ENCODE results near the gene MECR. TPM values are rescaled to one million over a fixed set of nuclear protein-coding genes. Genes with fewer than 3 reads are reported as not detected.

Gene MECR
- total and polyA plus RNA-seq, 2 experiments from 2014 or later = 25.7 to 32.3 TPM

GRCh38 chr1:29162476-29163138 is 68.1 kb downstream of the MECR start:
- H3K4me1 Mint-ChIP-seq = peaks cover 62% of the 10 kb centered on the region
- no peaks in the 10 kb centered on the region for H3K9me3 Mint-ChIP-seq
- ATAC-seq = no peak
- Histone ChIP-seq H3K79me2 (replicated peaks; ENCODE audit: insufficient read depth) (peaks cover 71% of the 10 kb centered on the region), H3K4me3 (no peak overlapping the region), H3K4me1 (ENCODE audit: insufficient read depth) (peaks cover 55% of the 10 kb centered on the region), H2AFZ (no peak overlapping the region), H3K4me2 (peak overlapping the region; percentile 17), H3K36me3 (ENCODE audit: insufficient read depth) (peaks cover 20% of the 10 kb centered on the region), H3K27me3 (ENCODE audit: insufficient read depth) (no peaks in the 10 kb centered on the region), H3K9me2 (ENCODE audit: insufficient read depth) (no peaks in the 10 kb centered on the region), H3F3A (replicated peaks; ENCODE audit: low read depth) (0 out of 2 replicates have a peak, but pooled peaks cover 8% of the 10 kb centered on the region), H3K27ac (ENCODE audit: low read depth) (peak overlapping the region; percentile 88), H4K20me1 (replicated peaks; ENCODE audit: insufficient read depth) (peaks cover 24% of the 10 kb centered on the region)
- no peak for DNase-seq (ENCODE audit: low spot score)
- H3K27ac Mint-ChIP-seq = no peak overlapping the region
- TF ChIP-seq ZNF331 (CRISPR knock-in tag; IDR thresholded peaks at IDR 0.05; ENCODE audit: low read depth) = no peak
- no peak for TF ChIP-seq CREB1 (CRISPR knock-in tag; IDR thresholded peaks at IDR 0.05; ENCODE audit: low read depth)
- TF ChIP-seq, protein P1, sequence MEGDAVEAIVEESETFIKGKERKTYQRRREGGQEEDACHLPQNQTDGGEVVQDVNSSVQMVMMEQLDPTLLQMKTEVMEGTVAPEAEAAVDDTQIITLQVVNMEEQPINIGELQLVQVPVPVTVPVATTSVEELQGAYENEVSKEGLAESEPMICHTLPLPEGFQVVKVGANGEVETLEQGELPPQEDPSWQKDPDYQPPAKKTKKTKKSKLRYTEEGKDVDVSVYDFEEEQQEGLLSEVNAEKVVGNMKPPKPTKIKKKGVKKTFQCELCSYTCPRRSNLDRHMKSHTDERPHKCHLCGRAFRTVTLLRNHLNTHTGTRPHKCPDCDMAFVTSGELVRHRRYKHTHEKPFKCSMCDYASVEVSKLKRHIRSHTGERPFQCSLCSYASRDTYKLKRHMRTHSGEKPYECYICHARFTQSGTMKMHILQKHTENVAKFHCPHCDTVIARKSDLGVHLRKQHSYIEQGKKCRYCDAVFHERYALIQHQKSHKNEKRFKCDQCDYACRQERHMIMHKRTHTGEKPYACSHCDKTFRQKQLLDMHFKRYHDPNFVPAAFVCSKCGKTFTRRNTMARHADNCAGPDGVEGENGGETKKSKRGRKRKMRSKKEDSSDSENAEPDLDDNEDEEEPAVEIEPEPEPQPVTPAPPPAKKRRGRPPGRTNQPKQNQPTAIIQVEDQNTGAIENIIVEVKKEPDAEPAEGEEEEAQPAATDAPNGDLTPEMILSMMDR (conservative IDR thresholded peaks at IDR 0.05; ENCODE audit: low read depth in 2 of 2) = no peak
- TF ChIP-seq JUNB (IDR thresholded peaks at IDR 0.05; ENCODE audit: unreplicated experiment) = no peak
- TF ChIP-seq EZH2phosphoT487 (IDR thresholded peaks at IDR 0.05; ENCODE audit: unreplicated experiment) = no peak
- no peak for TF ChIP-seq REST (IDR thresholded peaks at IDR 0.05; ENCODE audit: unreplicated experiment)
- no peak for TF ChIP-seq ZNF462 (CRISPR knock-in tag; IDR thresholded peaks at IDR 0.05)
- peaks cover 6% of the 10 kb centered on the region for H3K27me3 Mint-ChIP-seq (ENCODE audit: insufficient read depth, low read depth, poor library complexity)
- H3K4me3 Mint-ChIP-seq = 0 out of 3 replicates have a peak overlapping the region, but pooled peaks have one; percentile 10
- peaks cover 57% of the 10 kb centered on the region for H3K36me3 Mint-ChIP-seq (ENCODE audit: low read depth)
